OCI-LY3 (cell line): ENCODE results near the gene SLC39A5.

Experiments used
- CTCF ChIP-seq: fragments of 200-600, 300-600 bp; sonication (generic); IDR thresholded peaks from 2 replicates; pipeline ENCODE4 v1.5.1; 2014; ENCODE audit warnings: antibody characterized with exemption, low read length, low read depth
- EZH2phosphoT487 ChIP-seq: fragments of 200-600 bp; shearing (Covaris generic); IDR thresholded peaks from 2 replicates; pipeline ENCODE4 v1.6.1; 2018; ENCODE audit warnings: antibody characterized with exemption, mixed run types, low read depth

GRCh38 chr12:56236091-56236490, 6.2 kb downstream of the SLC39A5 start:
- TF ChIP-seq CTCF (no peak), EZH2phosphoT487 (no peak)
